Calu3 (cell line): ENCODE results near the gene P2RY6. TPM values are rescaled to one million over a fixed set of nuclear protein-coding genes. Genes with fewer than 3 reads are reported as not detected.
A peak's percentile ranks its signal among the peaks of the same experiment; 100 is the strongest.

ENCODE experiments used
- BruUV-seq: library from RNA; stranded (reverse); fragments of 400-500 nt; replicated peaks from 2 replicates; lab custom pipeline; 2021; lab: Mats Ljungman, UMichigan
- CTCF ChIA-PET: fragments of 300-600 bp; sonication (Branson Sonifier 250); formaldehyde crosslinking; loops from one replicate; lab custom pipeline; 2022; ENCODE audit warnings: antibody characterized with exemption; lab: Charles Lee
- DNase-seq: peaks from one replicate; pipeline ENCODE4 v3.0.0; 2022
- H3K27ac Mint-ChIP-seq: one replicate; pipeline ENCODE4 v1.8.0; 2022; ENCODE audit warnings: mixed read lengths; ENCODE audit not compliant: unreplicated experiment
- H3K27me3 Mint-ChIP-seq: one replicate; pipeline ENCODE4 v1.8.0; 2022; ENCODE audit warnings: mixed read lengths; ENCODE audit not compliant: unreplicated experiment
- H3K36me3 Mint-ChIP-seq: one replicate; pipeline ENCODE4 v1.8.0; 2022; ENCODE audit warnings: mild to moderate bottlenecking, moderate library complexity, mixed read lengths; ENCODE audit not compliant: insufficient read depth, unreplicated experiment
- H3K4me1 Mint-ChIP-seq: one replicate; pipeline ENCODE4 v1.8.0; 2022; ENCODE audit warnings: mild to moderate bottlenecking, low read depth, mixed read lengths; ENCODE audit not compliant: unreplicated experiment
- H3K4me3 Mint-ChIP-seq: one replicate; pipeline ENCODE4 v1.8.0; 2022; ENCODE audit warnings: mild to moderate bottlenecking, low read depth, moderate library complexity, mixed read lengths; ENCODE audit not compliant: unreplicated experiment
- H3K9me3 Mint-ChIP-seq: one replicate; pipeline ENCODE4 v1.8.0; 2022; ENCODE audit warnings: low read depth, mixed read lengths; ENCODE audit not compliant: unreplicated experiment
- intact Hi-C: fragments of 100-400 bp; cut with micrococcal nuclease; formaldehyde crosslinking; loops from one replicate; pipeline ENCODE4 v1.10.0; 2022; ENCODE audit not compliant: unreplicated experiment
- total RNA-seq: library from RNA; stranded (reverse); gene quantifications from 2 replicates; pipeline ENCODE4 v1.2.3, GENCODE V29; 2022
- TF ChIP-seq, protein P1 (sequence below): fragments of 200-600 bp; IDR thresholded peaks from one replicate; pipeline ENCODE4 v1.8.0; 2022; ENCODE audit warnings: antibody characterized with exemption; ENCODE audit not compliant: unreplicated experiment

The P2RY6 gene
- total RNA-seq, 1 experiment from 2014 or later, result not detected

DNA sequence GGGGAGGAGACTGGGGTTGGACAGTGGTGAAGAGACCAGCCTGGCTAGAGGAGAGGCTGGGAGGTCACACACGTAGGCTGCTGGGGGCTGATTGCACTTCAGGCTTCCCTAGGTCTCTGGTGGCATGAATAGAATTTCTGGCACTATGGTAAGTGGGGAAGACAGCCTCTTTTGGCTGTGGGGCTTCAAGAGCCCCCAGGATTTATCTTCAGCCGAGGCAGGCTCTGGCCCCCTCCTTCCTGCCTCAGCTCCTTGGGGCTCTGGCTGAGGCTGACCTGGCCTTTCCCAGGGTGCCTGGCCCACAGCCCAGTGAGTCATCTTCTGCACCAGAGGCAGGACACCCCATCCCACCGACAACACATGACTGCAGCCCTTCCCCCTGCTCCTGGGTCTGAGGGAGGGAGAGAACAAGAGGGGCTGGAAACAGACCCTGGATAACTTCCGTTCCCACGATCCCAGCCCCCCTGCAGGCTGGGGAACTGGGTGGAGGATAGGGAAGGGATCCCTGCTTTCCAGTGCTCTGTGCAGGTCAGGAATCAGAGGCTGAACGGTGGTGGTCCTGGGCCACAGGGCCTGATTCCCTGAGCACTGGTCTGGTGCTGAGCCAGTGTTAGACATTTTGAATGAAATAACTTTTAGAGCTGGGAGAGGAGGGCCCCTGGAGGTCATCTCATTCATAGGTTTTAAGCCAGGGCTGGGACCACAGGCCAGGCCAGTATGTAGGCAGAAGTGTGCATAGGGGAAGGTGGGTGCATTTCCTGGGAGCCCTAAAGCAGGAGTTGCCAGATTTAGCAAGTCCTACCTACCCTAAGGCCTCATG is 62.5 kb downstream of the P2RY6 start:
- BruUV-seq, result no TSS peak
- Mint-ChIP-seq H3K9me3 (no peaks in the 10 kb centered on the region), H3K4me3 (no peak overlapping the region), H3K4me1 (peaks cover 15% of the 10 kb centered on the region), H3K27me3 (no peaks in the 10 kb centered on the region), H3K27ac (peak overlapping the region; percentile 15), H3K36me3 (no peaks in the 10 kb centered on the region)
- CTCF ChIA-PET, result interaction anchor here (0.6 to 2.4 kb wide), 10 partner anchors 17 to 105 kb away, joined by 3 to 41 read pairs (median 4); partner anchors contain the start of gene ARHGEF17
- peak; percentile 63 for DNase-seq
- TF ChIP-seq, protein P1, sequence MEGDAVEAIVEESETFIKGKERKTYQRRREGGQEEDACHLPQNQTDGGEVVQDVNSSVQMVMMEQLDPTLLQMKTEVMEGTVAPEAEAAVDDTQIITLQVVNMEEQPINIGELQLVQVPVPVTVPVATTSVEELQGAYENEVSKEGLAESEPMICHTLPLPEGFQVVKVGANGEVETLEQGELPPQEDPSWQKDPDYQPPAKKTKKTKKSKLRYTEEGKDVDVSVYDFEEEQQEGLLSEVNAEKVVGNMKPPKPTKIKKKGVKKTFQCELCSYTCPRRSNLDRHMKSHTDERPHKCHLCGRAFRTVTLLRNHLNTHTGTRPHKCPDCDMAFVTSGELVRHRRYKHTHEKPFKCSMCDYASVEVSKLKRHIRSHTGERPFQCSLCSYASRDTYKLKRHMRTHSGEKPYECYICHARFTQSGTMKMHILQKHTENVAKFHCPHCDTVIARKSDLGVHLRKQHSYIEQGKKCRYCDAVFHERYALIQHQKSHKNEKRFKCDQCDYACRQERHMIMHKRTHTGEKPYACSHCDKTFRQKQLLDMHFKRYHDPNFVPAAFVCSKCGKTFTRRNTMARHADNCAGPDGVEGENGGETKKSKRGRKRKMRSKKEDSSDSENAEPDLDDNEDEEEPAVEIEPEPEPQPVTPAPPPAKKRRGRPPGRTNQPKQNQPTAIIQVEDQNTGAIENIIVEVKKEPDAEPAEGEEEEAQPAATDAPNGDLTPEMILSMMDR, result no peak
- intact Hi-C loops, result loop anchor here (1.0 to 2.0 kb wide), 2 partner anchors 27 to 40 kb away; no protein-coding TSS in a partner anchor

GRCh38 chr11:73335204-73335923 is 63.2 kb downstream of the P2RY6 start:
- Mint-ChIP-seq H3K27ac (no peak overlapping the region), H3K27me3 (no peaks in the 10 kb centered on the region), H3K4me3 (no peak overlapping the region), H3K36me3 (no peaks in the 10 kb centered on the region), H3K9me3 (no peaks in the 10 kb centered on the region), H3K4me1 (peaks cover 15% of the 10 kb centered on the region)
- CTCF ChIA-PET, result interaction anchor here (0.6 to 2.4 kb wide), 13 partner anchors 8 to 411 kb away, joined by 3 to 41 read pairs (median 4); partner anchors contain the start of gene ARHGEF17
- DNase-seq, result peak; percentile 90
- no TSS peak for BruUV-seq
- intact Hi-C loops, result loop anchor here (1.0 to 2.0 kb wide), 2 partner anchors 28 to 41 kb away; no protein-coding TSS in a partner anchor
- TF ChIP-seq, protein P1, result peak; percentile 93

GRCh38 chr11:73337846-73338245 is 65.7 kb downstream of the P2RY6 start:
- H3K36me3 Mint-ChIP-seq, result no peaks in the 10 kb centered on the region
- CTCF ChIA-PET, result interaction anchor here (0.6 to 2.0 kb wide), 3 partner anchors 13 to 53 kb away, joined by 3 to 8 read pairs (median 6); no protein-coding TSS in a partner anchor
- H3K4me3 Mint-ChIP-seq, result no peak overlapping the region
- intact Hi-C loops, result no loop called here
- no peaks in the 10 kb centered on the region for H3K9me3 Mint-ChIP-seq
- TF ChIP-seq, protein P1, result no peak
- DNase-seq, result no peak
- peaks cover 14% of the 10 kb centered on the region for H3K27me3 Mint-ChIP-seq
- no TSS peak for BruUV-seq
- H3K4me1 Mint-ChIP-seq, result peaks cover 15% of the 10 kb centered on the region
- no peak overlapping the region for H3K27ac Mint-ChIP-seq

- no TSS peak for BruUV-seq
- H3K4me1 Mint-ChIP-seq, result peaks cover 15% of the 10 kb centered on the region
- TF ChIP-seq, protein P1, result no peak
- CTCF ChIA-PET, result interaction anchor here (0.6 to 2.0 kb wide), 2 partner anchors 13 to 31 kb away, joined by 3 to 8 read pairs; no protein-coding TSS in a partner anchor
- no peak for DNase-seq
- H3K27ac Mint-ChIP-seq, result no peak overlapping the region
- no peaks in the 10 kb centered on the region for H3K36me3 Mint-ChIP-seq
- H3K27me3 Mint-ChIP-seq, result peaks cover 14% of the 10 kb centered on the region
- no peaks in the 10 kb centered on the region for H3K9me3 Mint-ChIP-seq
- H3K4me3 Mint-ChIP-seq, result no peak overlapping the region
- intact Hi-C loops, result no loop called here
Measured at GRCh38 chr11:73338279-73338678, 66.1 kb downstream of the P2RY6 start.
